ENCODE results near the gene PLAC1.

Gene PLAC1

GRCh38 chrX:134547047-134547679 is 111.1 kb downstream of the PLAC1 start:
- TF ChIP-seq CTCF (IDR thresholded peaks at IDR 0.05; ENCODE audit: insufficient read depth, low read length) = no peak
- TF ChIP-seq POLR2AphosphoS5 (IDR thresholded peaks at IDR 0.05; ENCODE audit: low read depth) = no peak
- TF ChIP-seq REST (IDR thresholded peaks at IDR 0.05; ENCODE audit: insufficient replicate concordance, low read depth) = no peak
- TF ChIP-seq GABPA (IDR thresholded peaks at IDR 0.05; ENCODE audit: low read depth) = no peak
- TF ChIP-seq SPI1 (IDR thresholded peaks at IDR 0.05; ENCODE audit: borderline replicate concordance, low read depth) = no peak
- Histone ChIP-seq H3K27ac (replicated peaks) (no peak overlapping the region), H3K27me3 (ENCODE audit: insufficient read depth, poor library complexity, severe bottlenecking) (no peaks in the 10 kb centered on the region), H3K4me3 (replicated peaks; ENCODE audit: insufficient read depth, low read length) (no peak overlapping the region)
- DNase-seq (ENCODE audit: low read depth in 1 of 2, low spot score in 1 of 2) = no peak

- DNase-seq (ENCODE audit: low read depth in 1 of 2, low spot score in 1 of 2) = no peak
- TF ChIP-seq SPI1 (IDR thresholded peaks at IDR 0.05; ENCODE audit: borderline replicate concordance, low read depth) (no peak), POLR2AphosphoS5 (IDR thresholded peaks at IDR 0.05; ENCODE audit: low read depth) (no peak), GABPA (IDR thresholded peaks at IDR 0.05; ENCODE audit: low read depth) (no peak), CTCF (IDR thresholded peaks at IDR 0.05; ENCODE audit: insufficient read depth, low read length) (no peak), REST (IDR thresholded peaks at IDR 0.05; ENCODE audit: insufficient replicate concordance, low read depth) (no peak)
- no peak overlapping the region for H3K4me3 ChIP-seq (replicated peaks; ENCODE audit: insufficient read depth, low read length)
Observed at GRCh38 chrX:134546187-134546586, 112.1 kb downstream of the PLAC1 start.

GRCh38 chrX:134545510-134545909 is 112.8 kb downstream of the PLAC1 start:
- H3K27ac ChIP-seq (replicated peaks) = no peak overlapping the region
- TF ChIP-seq REST (IDR thresholded peaks at IDR 0.05; ENCODE audit: insufficient replicate concordance, low read depth) = no peak
- TF ChIP-seq CTCF (IDR thresholded peaks at IDR 0.05; ENCODE audit: insufficient read depth, low read length) = no peak
- TF ChIP-seq SPI1 (IDR thresholded peaks at IDR 0.05; ENCODE audit: borderline replicate concordance, low read depth) = no peak
- TF ChIP-seq POLR2AphosphoS5 (IDR thresholded peaks at IDR 0.05; ENCODE audit: low read depth) = no peak
- TF ChIP-seq GABPA (IDR thresholded peaks at IDR 0.05; ENCODE audit: low read depth) = no peak
- H3K4me3 ChIP-seq (replicated peaks; ENCODE audit: insufficient read depth, low read length) = no peak overlapping the region
- H3K27me3 ChIP-seq (ENCODE audit: insufficient read depth, poor library complexity, severe bottlenecking) = no peaks in the 10 kb centered on the region
- no peak for DNase-seq (ENCODE audit: low read depth in 1 of 2, low spot score in 1 of 2)

More at GRCh38 chrX:134546187-134546586, 112.1 kb downstream of the PLAC1 start:
- Histone ChIP-seq H3K27me3 (ENCODE audit: insufficient read depth, poor library complexity, severe bottlenecking) (no peaks in the 10 kb centered on the region), H3K27ac (replicated peaks) (no peak overlapping the region)
